ENCODE results near the gene ADCY1. TPM values are rescaled to one million over a fixed set of nuclear protein-coding genes. Genes with fewer than 3 reads are reported as not detected.

Gene ADCY1
- total and polyA plus RNA-seq, 3 donors from 2014 or later: 6.6 to 14.1 (median 13.7) TPM

- no peaks in the 10 kb centered on the region for H3K4me1 ChIP-seq
- WGBS, 2 donors: 90 to 97% methylated on average over 6 to 13 of the region's 13 CpGs
Observed at GRCh38 chr7:45683556-45684148, 109.5 kb downstream of the ADCY1 start.

GRCh38 chr7:45684910-45685618 lies 110.9 kb downstream of the ADCY1 start:
- no peak overlapping the region for H3K4me3 ChIP-seq
- no peak for TF ChIP-seq CTCF (IDR thresholded peaks at IDR 0.05)
- TF ChIP-seq POLR2A (IDR thresholded peaks at IDR 0.05): no peak
- H3K36me3 ChIP-seq (ENCODE audit: low read depth, missing control alignments): no peaks in the 10 kb centered on the region
- intact Hi-C loops (cut with DNase I; ENCODE audit: low total_unique reads): no loop called here
- peak; percentile 1 for DNase-seq
- H3K27ac ChIP-seq: no peak overlapping the region
- H3K4me1 ChIP-seq: no peaks in the 10 kb centered on the region
- no peaks in the 10 kb centered on the region for H3K27me3 ChIP-seq
- WGBS, 2 donors: 70 to 81% methylated on average over 8 of the region's 8 CpGs
- H3K9me3 ChIP-seq: no peaks in the 10 kb centered on the region

More at GRCh38 chr7:45683556-45684148, 109.5 kb downstream of the ADCY1 start:
- no peak overlapping the region for H3K4me3 ChIP-seq
- no peaks in the 10 kb centered on the region for H3K9me3 ChIP-seq
- no peaks in the 10 kb centered on the region for H3K36me3 ChIP-seq (ENCODE audit: low read depth, missing control alignments)
- no peaks in the 10 kb centered on the region for H3K27me3 ChIP-seq
- no peak overlapping the region for H3K27ac ChIP-seq
- DNase-seq: peak; percentile 2
- intact Hi-C loops (cut with DNase I; ENCODE audit: low total_unique reads): no loop called here
- TF ChIP-seq CTCF (IDR thresholded peaks at IDR 0.05) (no peak), POLR2A (IDR thresholded peaks at IDR 0.05) (no peak)

GRCh38 chr7:45685619-45686240 lies 111.6 kb downstream of the ADCY1 start:
- peak; percentile 7 for DNase-seq
- H3K27ac ChIP-seq: no peak overlapping the region

GRCh38 chr7:45686441-45687184 lies 112.4 kb downstream of the ADCY1 start:
- intact Hi-C loops (cut with DNase I; ENCODE audit: low total_unique reads): no loop called here
- no peaks in the 10 kb centered on the region for H3K9me3 ChIP-seq
- 89 to 93% methylated on average over 13 to 19 of the region's 19 CpGs for WGBS, 2 donors
- no peaks in the 10 kb centered on the region for H3K4me1 ChIP-seq
- no peak overlapping the region for H3K4me3 ChIP-seq
- H3K36me3 ChIP-seq (ENCODE audit: low read depth, missing control alignments): no peaks in the 10 kb centered on the region
- no peak overlapping the region for H3K27ac ChIP-seq
- H3K27me3 ChIP-seq: no peaks in the 10 kb centered on the region
- TF ChIP-seq CTCF (IDR thresholded peaks at IDR 0.05) (no peak), POLR2A (IDR thresholded peaks at IDR 0.05) (no peak)
- DNase-seq: peak; percentile 9

More at GRCh38 chr7:45685619-45686240, 111.6 kb downstream of the ADCY1 start:
- H3K9me3 ChIP-seq: no peaks in the 10 kb centered on the region
- H3K36me3 ChIP-seq (ENCODE audit: low read depth, missing control alignments): no peaks in the 10 kb centered on the region
- no peaks in the 10 kb centered on the region for H3K4me1 ChIP-seq
- H3K27me3 ChIP-seq: no peaks in the 10 kb centered on the region
- intact Hi-C loops (cut with DNase I; ENCODE audit: low total_unique reads): no loop called here
- TF ChIP-seq POLR2A (IDR thresholded peaks at IDR 0.05) (no peak), CTCF (IDR thresholded peaks at IDR 0.05) (no peak)
- no peak overlapping the region for H3K4me3 ChIP-seq
- WGBS, 2 donors: 88 to 91% methylated on average over 11 of the region's 11 CpGs
